ENCODE measurements around the gene RAB7A. TPM values are rescaled to one million over a fixed set of nuclear protein-coding genes. Genes with fewer than 3 reads are reported as not detected.

Gene RAB7A
- total and polyA plus RNA-seq, 4 donors = 72.8 to 392 (median 202) TPM

DNA sequence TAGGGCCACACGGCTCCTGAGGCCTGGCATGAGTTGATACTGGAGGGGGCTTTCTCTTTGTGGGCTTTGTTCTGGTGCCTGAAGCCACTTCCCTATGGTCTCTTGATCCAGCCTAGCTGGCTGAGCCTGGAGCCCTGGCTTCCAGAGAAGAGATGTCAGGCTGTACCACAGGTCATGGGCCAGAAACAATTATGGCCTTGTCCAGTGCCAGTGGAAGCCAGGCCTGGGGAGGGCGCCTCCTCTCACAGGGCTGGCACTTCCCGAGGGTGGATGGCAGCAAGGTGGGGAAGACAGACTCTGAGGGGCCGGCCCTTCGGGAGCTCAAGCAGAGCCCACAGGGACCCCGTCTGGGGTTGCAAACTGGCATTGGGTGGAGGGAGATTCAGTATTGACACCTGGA lies 118.5 kb downstream of the RAB7A start:
- H3K27ac ChIP-seq (ENCODE audit: low read depth, low read length) = no peak overlapping the region

DNA sequence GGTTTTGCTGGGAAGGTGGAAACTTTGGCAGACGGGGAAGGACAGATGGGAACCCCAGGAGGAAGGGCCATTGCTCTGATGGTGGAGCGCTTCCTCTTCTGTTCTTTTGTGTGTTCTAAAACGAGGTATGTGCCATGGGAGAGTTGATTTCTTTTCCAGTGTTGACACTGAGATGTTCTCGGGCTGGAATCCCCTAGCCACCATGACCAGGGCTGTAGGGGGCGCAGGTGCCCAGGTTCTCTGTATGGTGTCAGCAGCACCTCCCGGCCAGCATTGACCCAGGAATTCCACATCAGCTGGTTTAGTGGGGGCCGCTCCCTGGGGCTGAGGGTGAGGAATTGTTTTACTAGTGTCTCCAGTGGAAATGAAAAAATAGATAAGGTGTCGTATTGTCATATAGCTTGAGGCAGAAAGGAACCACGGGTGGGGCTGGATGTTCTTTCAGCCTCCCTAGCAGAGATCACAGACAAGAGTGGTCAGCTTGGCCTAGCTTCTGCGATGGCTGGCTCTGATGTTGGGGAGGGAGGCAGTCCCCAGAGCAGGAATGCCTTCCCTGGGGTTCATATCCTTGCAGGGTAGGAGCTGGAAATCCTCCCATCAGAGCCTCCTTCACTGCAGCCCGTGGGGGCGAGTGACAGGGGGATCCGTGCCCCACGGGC lies 119.3 kb downstream of the RAB7A start:
- peaks cover 33% of the 10 kb centered on the region for H3K4me1 ChIP-seq (ENCODE audit: control insufficient read depth, insufficient read depth, low read length)
- WGBS (ENCODE audit: insufficient coverage) = 28% methylated on average over 13 of the region's 14 CpGs
- peak overlapping the region; percentile 33 for H3K27ac ChIP-seq (ENCODE audit: low read depth, low read length)
- H3K9me3 ChIP-seq (ENCODE audit: control insufficient read depth, insufficient read depth, low read length) = no peaks in the 10 kb centered on the region
- peak in 3 of 6 donors; percentile 11 to 29 (median 12) for DNase-seq (ENCODE audit: low read depth in 4 of 6, low spot score in 6 of 6)
- H3K36me3 ChIP-seq (ENCODE audit: control insufficient read depth, insufficient read depth, low read length) = no peaks in the 10 kb centered on the region
- no peaks in the 10 kb centered on the region for H3K27me3 ChIP-seq (ENCODE audit: control insufficient read depth, insufficient read depth, low read length)
- peak overlapping the region; percentile 47 for H3K4me3 ChIP-seq (ENCODE audit: low read depth, low read length)

More for the DNA sequence above, 118.5 kb downstream of the RAB7A start:
- H3K4me1 ChIP-seq (ENCODE audit: control insufficient read depth, insufficient read depth, low read length) = peaks cover 27% of the 10 kb centered on the region
- no peak overlapping the region for H3K4me3 ChIP-seq (ENCODE audit: low read depth, low read length)
- no peaks in the 10 kb centered on the region for H3K9me3 ChIP-seq (ENCODE audit: control insufficient read depth, insufficient read depth, low read length)
- WGBS (ENCODE audit: insufficient coverage) = 74% methylated on average over 5 of the region's 6 CpGs
- no peaks in the 10 kb centered on the region for H3K27me3 ChIP-seq (ENCODE audit: control insufficient read depth, insufficient read depth, low read length)
- no peaks in the 10 kb centered on the region for H3K36me3 ChIP-seq (ENCODE audit: control insufficient read depth, insufficient read depth, low read length)
- DNase-seq (ENCODE audit: low read depth in 4 of 6, low spot score in 6 of 6) = no peak

DNA sequence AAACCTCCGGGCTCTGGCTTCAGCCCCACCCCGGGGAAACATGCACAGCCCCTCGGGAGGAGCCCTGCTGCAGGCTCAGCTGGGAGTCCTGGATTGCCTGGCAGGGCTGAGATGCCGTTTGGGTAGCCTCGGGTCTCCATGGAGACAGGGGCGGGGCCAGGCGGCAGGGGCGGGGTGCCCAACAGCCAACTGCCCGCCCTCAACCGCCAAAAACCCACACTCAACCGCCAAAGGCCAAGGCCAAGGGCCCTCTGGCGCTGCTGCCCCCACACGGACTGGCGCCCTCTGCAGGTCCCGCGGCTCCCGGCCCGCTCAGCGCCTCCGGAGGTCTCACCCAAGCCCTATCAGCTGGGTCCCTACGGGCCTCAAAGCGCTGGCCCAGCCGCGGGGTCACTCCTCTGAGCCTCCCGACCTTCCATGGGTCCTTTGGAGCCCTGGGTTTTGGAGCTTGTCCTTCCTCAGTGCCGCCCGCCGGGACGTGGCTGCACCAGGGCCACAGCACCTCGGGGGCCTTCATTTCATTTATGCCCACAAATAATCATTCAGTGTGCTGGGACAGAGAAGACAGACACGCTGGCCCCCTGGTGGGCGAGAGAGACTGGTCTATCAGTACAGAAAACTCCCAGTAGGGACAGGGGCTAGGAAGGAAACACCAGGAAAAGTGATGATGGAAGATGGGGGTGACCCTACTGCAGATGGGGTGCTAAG lies 119.9 kb downstream of the RAB7A start:
- Histone ChIP-seq H3K36me3 (ENCODE audit: control insufficient read depth, insufficient read depth, low read length) (no peaks in the 10 kb centered on the region), H3K27me3 (ENCODE audit: control insufficient read depth, insufficient read depth, low read length) (no peaks in the 10 kb centered on the region), H3K4me1 (ENCODE audit: control insufficient read depth, insufficient read depth, low read length) (peaks cover 33% of the 10 kb centered on the region), H3K27ac (ENCODE audit: low read depth, low read length) (peak overlapping the region; percentile 79), H3K9me3 (ENCODE audit: control insufficient read depth, insufficient read depth, low read length) (no peaks in the 10 kb centered on the region), H3K4me3 (ENCODE audit: low read depth, low read length) (peak overlapping the region; percentile 47)
- peak; percentile 31 to 92 (median 65) for DNase-seq (ENCODE audit: low read depth in 4 of 6, low spot score in 6 of 6)
- WGBS (ENCODE audit: insufficient coverage) = 5% methylated on average over 31 of the region's 32 CpGs

DNA sequence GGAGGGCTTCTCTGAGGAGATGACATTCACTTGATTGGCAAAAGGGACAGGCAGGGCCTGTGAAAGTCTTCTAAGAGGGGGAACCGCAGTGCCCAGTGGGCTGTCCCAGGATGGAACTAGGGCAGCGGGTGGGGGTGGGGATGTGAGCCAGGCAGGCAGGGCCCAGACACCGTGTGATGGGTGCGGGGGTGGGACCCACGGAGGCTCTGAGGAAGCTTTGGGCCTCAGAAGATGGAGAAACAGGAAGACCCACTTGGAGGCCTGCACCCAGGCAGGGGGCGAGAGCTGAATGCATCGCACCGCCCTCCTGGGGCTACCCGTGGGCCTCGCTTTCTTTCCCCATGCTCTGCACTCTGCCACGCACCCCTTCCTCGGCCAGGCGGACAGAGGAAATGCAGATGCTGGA lies 120.5 kb downstream of the RAB7A start:
- Histone ChIP-seq H3K27me3 (ENCODE audit: control insufficient read depth, insufficient read depth, low read length) (no peaks in the 10 kb centered on the region), H3K4me3 (ENCODE audit: low read depth, low read length) (no peak overlapping the region), H3K4me1 (ENCODE audit: control insufficient read depth, insufficient read depth, low read length) (peaks cover 33% of the 10 kb centered on the region), H3K9me3 (ENCODE audit: control insufficient read depth, insufficient read depth, low read length) (no peaks in the 10 kb centered on the region), H3K36me3 (ENCODE audit: control insufficient read depth, insufficient read depth, low read length) (no peaks in the 10 kb centered on the region), H3K27ac (ENCODE audit: low read depth, low read length) (no peak overlapping the region)
- 86% methylated on average over 13 of the region's 13 CpGs for WGBS (ENCODE audit: insufficient coverage)
- no peak for DNase-seq (ENCODE audit: low read depth in 4 of 6, low spot score in 6 of 6)

DNA sequence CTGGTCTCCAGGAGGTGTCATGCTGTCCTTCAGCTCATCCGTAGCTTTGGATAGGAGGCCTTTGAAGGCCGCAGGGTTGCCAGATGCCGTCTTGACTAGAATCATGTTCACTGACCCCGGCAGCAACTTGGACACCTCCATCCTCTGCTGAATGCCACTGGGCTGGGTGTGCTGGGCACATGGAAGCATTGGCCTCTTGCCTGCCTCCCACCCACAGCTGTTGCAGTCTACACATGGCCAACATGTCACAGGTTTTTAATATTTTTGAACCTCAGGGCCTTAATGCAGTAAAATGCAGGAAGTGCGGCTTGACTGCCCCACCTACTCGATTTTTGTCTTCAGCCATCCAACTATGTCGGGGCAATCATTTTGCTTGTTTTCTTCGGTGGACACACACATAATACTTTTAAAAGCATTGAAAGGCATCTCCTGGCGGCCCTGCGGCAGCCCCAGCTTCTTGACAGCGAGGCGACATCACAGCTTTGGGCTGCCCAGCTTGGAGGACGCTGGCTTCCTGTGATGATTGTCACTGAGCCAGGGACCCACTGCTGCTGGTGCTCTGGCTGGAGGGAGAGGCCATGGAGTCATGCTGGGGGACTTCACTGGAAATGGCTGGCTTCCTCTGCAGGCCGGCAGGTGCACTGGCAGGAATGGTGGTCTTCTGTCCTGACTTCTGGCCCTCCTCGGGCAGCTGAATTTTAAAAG lies 121.8 kb downstream of the RAB7A start:
- WGBS (ENCODE audit: insufficient coverage) = 76% methylated on average over 15 of the region's 15 CpGs
- Histone ChIP-seq H3K36me3 (ENCODE audit: control insufficient read depth, insufficient read depth, low read length) (no peaks in the 10 kb centered on the region), H3K9me3 (ENCODE audit: control insufficient read depth, insufficient read depth, low read length) (no peaks in the 10 kb centered on the region), H3K27ac (ENCODE audit: low read depth, low read length) (no peak overlapping the region), H3K27me3 (ENCODE audit: control insufficient read depth, insufficient read depth, low read length) (no peaks in the 10 kb centered on the region), H3K4me3 (ENCODE audit: low read depth, low read length) (no peak overlapping the region), H3K4me1 (ENCODE audit: control insufficient read depth, insufficient read depth, low read length) (peaks cover 33% of the 10 kb centered on the region)
- no peak for DNase-seq (ENCODE audit: low read depth in 4 of 6, low spot score in 6 of 6)

DNA sequence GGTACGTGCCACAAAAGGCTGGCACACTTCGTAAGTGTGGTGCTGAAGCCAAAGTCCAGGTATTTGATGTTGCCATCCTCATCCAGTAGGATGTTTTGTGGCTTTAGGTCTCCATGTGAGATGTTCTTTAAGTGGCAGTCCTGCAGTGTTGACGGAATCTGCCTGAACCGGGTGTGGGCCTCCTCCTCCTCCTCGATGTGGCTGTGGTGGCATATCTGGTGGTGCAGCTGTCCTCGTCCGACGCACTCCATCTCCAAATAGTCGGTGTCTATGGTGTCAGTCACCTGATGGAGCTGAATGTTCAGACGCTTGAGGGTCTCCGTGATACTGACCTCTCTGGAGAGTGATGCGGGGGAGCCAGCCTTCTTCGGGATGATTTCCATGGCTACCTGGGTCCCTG lies 123.0 kb downstream of the RAB7A start:
- H3K4me3 ChIP-seq (ENCODE audit: low read depth, low read length) = no peak overlapping the region
- H3K27me3 ChIP-seq (ENCODE audit: control insufficient read depth, insufficient read depth, low read length) = no peaks in the 10 kb centered on the region
- DNase-seq (ENCODE audit: low read depth in 4 of 6, low spot score in 6 of 6) = no peak
- H3K27ac ChIP-seq (ENCODE audit: low read depth, low read length) = no peak overlapping the region
- peaks cover 33% of the 10 kb centered on the region for H3K4me1 ChIP-seq (ENCODE audit: control insufficient read depth, insufficient read depth, low read length)
- H3K9me3 ChIP-seq (ENCODE audit: control insufficient read depth, insufficient read depth, low read length) = no peaks in the 10 kb centered on the region
- H3K36me3 ChIP-seq (ENCODE audit: control insufficient read depth, insufficient read depth, low read length) = peaks cover 2% of the 10 kb centered on the region
- WGBS (ENCODE audit: insufficient coverage) = 92% methylated on average over 12 of the region's 13 CpGs

DNA sequence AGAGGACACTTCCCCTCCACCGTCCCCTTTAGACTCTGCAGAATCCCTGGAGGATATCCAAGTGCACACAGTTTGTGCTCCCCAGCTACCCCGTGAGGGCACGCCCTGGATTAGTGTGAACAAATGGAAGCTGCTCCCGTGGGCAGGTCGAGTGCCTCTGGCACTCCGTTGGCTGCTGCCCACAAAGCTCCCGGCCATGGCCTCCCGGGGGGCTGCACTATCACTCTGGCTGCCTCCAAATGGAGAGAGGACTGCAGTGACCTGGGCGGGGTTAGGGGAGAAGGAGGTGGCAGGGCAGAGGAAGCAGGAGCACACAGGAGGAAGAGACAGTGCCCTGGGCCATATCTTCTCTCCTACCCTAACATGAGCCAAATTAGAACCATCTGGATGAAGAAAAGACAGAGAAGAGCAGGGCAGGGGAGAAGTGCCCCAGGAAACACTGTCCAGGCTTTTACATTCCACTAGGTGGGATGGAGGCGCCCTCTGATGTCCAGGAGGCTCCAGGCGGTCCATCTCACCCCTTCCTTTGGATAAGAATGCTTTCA lies 124.0 kb downstream of the RAB7A start:
- no peak overlapping the region for H3K27ac ChIP-seq (ENCODE audit: low read depth, low read length)
- no peak for DNase-seq (ENCODE audit: low read depth in 4 of 6, low spot score in 6 of 6)
- peaks cover 2% of the 10 kb centered on the region for H3K36me3 ChIP-seq (ENCODE audit: control insufficient read depth, insufficient read depth, low read length)
- H3K9me3 ChIP-seq (ENCODE audit: control insufficient read depth, insufficient read depth, low read length) = no peaks in the 10 kb centered on the region
- 68% methylated on average over 10 of the region's 11 CpGs for WGBS (ENCODE audit: insufficient coverage)
- no peaks in the 10 kb centered on the region for H3K27me3 ChIP-seq (ENCODE audit: control insufficient read depth, insufficient read depth, low read length)
- H3K4me3 ChIP-seq (ENCODE audit: low read depth, low read length) = no peak overlapping the region
- peaks cover 24% of the 10 kb centered on the region for H3K4me1 ChIP-seq (ENCODE audit: control insufficient read depth, insufficient read depth, low read length)

DNA sequence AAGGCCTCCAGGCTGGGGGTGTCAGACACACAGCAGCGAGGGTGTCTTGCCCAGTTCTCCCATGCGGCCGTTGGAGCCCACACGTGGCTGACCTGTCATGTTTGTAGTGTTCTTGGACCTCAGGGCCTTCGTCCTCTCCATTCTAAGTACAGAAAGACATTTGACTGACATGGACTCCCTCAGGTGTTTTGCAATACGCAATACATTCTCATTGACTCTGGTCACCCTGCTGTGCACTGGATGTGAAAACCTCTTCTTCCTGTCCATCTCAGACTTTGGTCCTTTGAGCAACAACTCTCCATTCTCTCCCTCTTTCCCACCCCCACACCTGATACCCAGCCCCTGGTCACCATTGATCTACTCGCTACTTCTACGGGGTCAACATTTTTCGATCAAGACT lies 124.6 kb downstream of the RAB7A start:
- DNase-seq (ENCODE audit: low read depth in 4 of 6, low spot score in 6 of 6) = no peak
- H3K9me3 ChIP-seq (ENCODE audit: control insufficient read depth, insufficient read depth, low read length) = no peaks in the 10 kb centered on the region
- WGBS (ENCODE audit: insufficient coverage) = 88% methylated on average over 6 of the region's 9 CpGs
- peaks cover 2% of the 10 kb centered on the region for H3K36me3 ChIP-seq (ENCODE audit: control insufficient read depth, insufficient read depth, low read length)
- H3K27me3 ChIP-seq (ENCODE audit: control insufficient read depth, insufficient read depth, low read length) = no peaks in the 10 kb centered on the region
- no peak overlapping the region for H3K27ac ChIP-seq (ENCODE audit: low read depth, low read length)
- H3K4me1 ChIP-seq (ENCODE audit: control insufficient read depth, insufficient read depth, low read length) = peaks cover 19% of the 10 kb centered on the region
- H3K4me3 ChIP-seq (ENCODE audit: low read depth, low read length) = no peak overlapping the region

DNA sequence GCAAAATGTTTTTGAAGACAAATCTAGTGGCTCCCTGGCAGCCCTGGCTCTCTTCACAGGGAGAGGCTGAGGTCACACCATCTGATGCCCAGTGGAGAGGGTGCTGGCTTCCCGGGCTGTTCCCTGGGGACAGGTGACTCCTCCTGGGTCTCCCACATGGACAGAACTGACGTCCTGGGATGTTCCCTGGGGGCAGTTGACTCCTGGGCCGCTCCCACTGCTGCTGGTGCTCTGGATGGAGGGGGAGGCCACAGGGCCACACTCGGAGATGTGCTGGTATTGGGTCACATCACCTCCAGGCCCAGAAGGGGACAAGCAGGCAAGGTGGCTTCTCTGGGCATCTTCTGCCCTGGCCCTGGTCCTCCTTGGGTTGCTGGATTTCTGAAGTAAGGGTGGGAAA lies 125.6 kb downstream of the RAB7A start:
- Histone ChIP-seq H3K36me3 (ENCODE audit: control insufficient read depth, insufficient read depth, low read length) (peaks cover 2% of the 10 kb centered on the region), H3K27me3 (ENCODE audit: control insufficient read depth, insufficient read depth, low read length) (no peaks in the 10 kb centered on the region), H3K4me1 (ENCODE audit: control insufficient read depth, insufficient read depth, low read length) (peaks cover 8% of the 10 kb centered on the region), H3K4me3 (ENCODE audit: low read depth, low read length) (no peak overlapping the region), H3K27ac (ENCODE audit: low read depth, low read length) (no peak overlapping the region), H3K9me3 (ENCODE audit: control insufficient read depth, insufficient read depth, low read length) (no peaks in the 10 kb centered on the region)
- no peak for DNase-seq (ENCODE audit: low read depth in 4 of 6, low spot score in 6 of 6)
- 65% methylated on average over 4 of the region's 4 CpGs for WGBS (ENCODE audit: insufficient coverage)
